Neural cell (in vitro differentiated cells): Measurements from ENCODE around the gene HOXB5. TPM values are rescaled to one million over a fixed set of nuclear protein-coding genes. Genes with fewer than 3 reads are reported as not detected.

Source experiments
- H2AFZ ChIP-seq: fragments of 200-600, 300-800 bp; sonication (generic), shearing (Covaris generic); 2 replicates; pipeline ENCODE4 v1.6.0; 2014; ENCODE audit warnings: low read depth, mild to moderate bottlenecking, antibody characterized with exemption, low read length, moderate library complexity
- H3F3A ChIP-seq: fragments of 200-600 bp; shearing (Covaris generic); 2 replicates; pipeline ENCODE4 v1.6.1; 2016; ENCODE audit warnings: mild to moderate bottlenecking, moderate library complexity, mixed read lengths, antibody characterized with exemption, low read length; ENCODE audit not compliant: insufficient read depth, poor library complexity, severe bottlenecking
- H3K27ac ChIP-seq: fragments of 200-600, 300-800 bp; sonication (generic), shearing (Covaris generic); 2 replicates; pipeline ENCODE4 v1.5.1; 2014; ENCODE audit warnings: mild to moderate bottlenecking, low read length, moderate library complexity
- H3K27me3 ChIP-seq: fragments of 300-800, 200-600 bp; sonication (generic), shearing (Covaris generic); 2 replicates; pipeline ENCODE4 v1.6.0; 2014; ENCODE audit warnings: mild to moderate bottlenecking, low read depth, low read length, moderate library complexity; ENCODE audit not compliant: insufficient read depth
- H3K36me3 ChIP-seq: fragments of 300-800, 200-600 bp; sonication (generic), shearing (Covaris generic); 2 replicates; pipeline ENCODE4 v1.5.1; 2014; ENCODE audit warnings: mild to moderate bottlenecking, antibody characterized with exemption, low read length, moderate library complexity; ENCODE audit not compliant: insufficient read depth
- H3K4me2 ChIP-seq: fragments of 300-800, 200-600 bp; sonication (generic), shearing (Covaris generic); 2 replicates; pipeline ENCODE4 v1.6.0; 2014; ENCODE audit warnings: mild to moderate bottlenecking, low read length
- H3K4me3 ChIP-seq: fragments of 300-800, 200-600 bp; sonication (generic), shearing (Covaris generic); 2 replicates; pipeline ENCODE4 v1.5.1; 2014; ENCODE audit warnings: mild to moderate bottlenecking, low read length, moderate library complexity
- H3K79me2 ChIP-seq: fragments of 200-600 bp; shearing (Covaris generic); replicated peaks from 2 replicates; pipeline ENCODE4 v1.6.0; 2014; ENCODE audit warnings: mild to moderate bottlenecking, low read length, moderate library complexity; ENCODE audit not compliant: insufficient read depth
- H3K9ac ChIP-seq: fragments of 300-800, 200-600 bp; sonication (generic), shearing (Covaris generic); 2 replicates; pipeline ENCODE4 v1.6.1; 2016; ENCODE audit warnings: mild to moderate bottlenecking, low read length, mixed read lengths
- H3K9me2 ChIP-seq: fragments of 200-600 bp; shearing (Covaris generic); 2 replicates; pipeline ENCODE4 v1.6.1; 2016; ENCODE audit warnings: mild to moderate bottlenecking, low read length, mixed read lengths; ENCODE audit not compliant: insufficient read depth
- H3K9me3 ChIP-seq: fragments of 200-600, 300-800 bp; sonication (generic), shearing (Covaris generic); 2 replicates; pipeline ENCODE4 v1.6.1; 2016; ENCODE audit warnings: mild to moderate bottlenecking, mixed run types, low read length, moderate library complexity, mixed read lengths
- H4K20me1 ChIP-seq: fragments of 200-600 bp; shearing (Covaris generic); 2 replicates; pipeline ENCODE4 v1.6.1; 2016; ENCODE audit warnings: mild to moderate bottlenecking, mixed run types; ENCODE audit not compliant: insufficient read depth
- CTCF ChIP-seq: fragments of 450-650 bp; IDR thresholded peaks from 2 replicates; pipeline ENCODE4 v1.5.1; 2014; ENCODE audit warnings: antibody characterized with exemption, mild to moderate bottlenecking, moderate library complexity; ENCODE audit not compliant: poor library complexity, severe bottlenecking
- EP300 ChIP-seq: fragments of 450-650 bp; conservative IDR thresholded peaks from 2 replicates; pipeline ENCODE4 v1.6.1; 2014; ENCODE audit warnings: antibody characterized with exemption, mild to moderate bottlenecking, moderate library complexity; ENCODE audit not compliant: poor library complexity, severe bottlenecking
- EZH2 ChIP-seq: fragments of 200-600, 300-800 bp; shearing (Covaris generic), sonication (generic); IDR thresholded peaks from 2 replicates; pipeline ENCODE4 v1.6.1; 2014; ENCODE audit warnings: antibody characterized with exemption, low read length, borderline replicate concordance, mild to moderate bottlenecking; ENCODE audit not compliant: insufficient read depth, poor library complexity, severe bottlenecking
- MXI1 ChIP-seq: fragments of 450-650 bp; conservative IDR thresholded peaks from 2 replicates; pipeline ENCODE4 v1.6.1; 2014; ENCODE audit warnings: antibody characterized with exemption, mild to moderate bottlenecking; ENCODE audit not compliant: poor library complexity, severe bottlenecking
- POLR2AphosphoS5 ChIP-seq: IDR thresholded peaks from 2 replicates; pipeline ENCODE4 v1.6.1; 2012
- RAD21 ChIP-seq: fragments of 450-650 bp; conservative IDR thresholded peaks from 2 replicates; pipeline ENCODE4 v1.6.1; 2014; ENCODE audit warnings: antibody characterized with exemption, mild to moderate bottlenecking, moderate library complexity
- SMC3 ChIP-seq: fragments of 450-650 bp; conservative IDR thresholded peaks from 2 replicates; pipeline ENCODE4 v1.6.1; 2014; ENCODE audit warnings: antibody characterized with exemption, mild to moderate bottlenecking, moderate library complexity; ENCODE audit not compliant: poor library complexity
- TAF1 ChIP-seq: IDR thresholded peaks from 2 replicates; pipeline ENCODE4 v1.6.1; 2012; ENCODE audit warnings: low read depth
- polyA plus RNA-seq: library from polyadenylated mRNA; depleted of rRNA; stranded (reverse); fragments of >200 nt; gene quantifications from 2 replicates; pipeline ENCODE4 v1.2.3, GENCODE V29; 2014
- TF ChIP-seq, protein P1 (sequence below): IDR thresholded peaks from 2 replicates; pipeline ENCODE4 v1.6.1; 2012; ENCODE audit warnings: borderline replicate concordance

Gene HOXB5
- polyA plus RNA-seq, 1 donor from 2014 or later = not detected

- H3K79me2 ChIP-seq = no peaks in the 10 kb centered on the region
- H3K9ac ChIP-seq = no peak overlapping the region
- TF ChIP-seq EZH2 = no peak
Measured at GRCh38 chr17:48556229-48556575, 37.4 kb downstream of the HOXB5 start.

DNA sequence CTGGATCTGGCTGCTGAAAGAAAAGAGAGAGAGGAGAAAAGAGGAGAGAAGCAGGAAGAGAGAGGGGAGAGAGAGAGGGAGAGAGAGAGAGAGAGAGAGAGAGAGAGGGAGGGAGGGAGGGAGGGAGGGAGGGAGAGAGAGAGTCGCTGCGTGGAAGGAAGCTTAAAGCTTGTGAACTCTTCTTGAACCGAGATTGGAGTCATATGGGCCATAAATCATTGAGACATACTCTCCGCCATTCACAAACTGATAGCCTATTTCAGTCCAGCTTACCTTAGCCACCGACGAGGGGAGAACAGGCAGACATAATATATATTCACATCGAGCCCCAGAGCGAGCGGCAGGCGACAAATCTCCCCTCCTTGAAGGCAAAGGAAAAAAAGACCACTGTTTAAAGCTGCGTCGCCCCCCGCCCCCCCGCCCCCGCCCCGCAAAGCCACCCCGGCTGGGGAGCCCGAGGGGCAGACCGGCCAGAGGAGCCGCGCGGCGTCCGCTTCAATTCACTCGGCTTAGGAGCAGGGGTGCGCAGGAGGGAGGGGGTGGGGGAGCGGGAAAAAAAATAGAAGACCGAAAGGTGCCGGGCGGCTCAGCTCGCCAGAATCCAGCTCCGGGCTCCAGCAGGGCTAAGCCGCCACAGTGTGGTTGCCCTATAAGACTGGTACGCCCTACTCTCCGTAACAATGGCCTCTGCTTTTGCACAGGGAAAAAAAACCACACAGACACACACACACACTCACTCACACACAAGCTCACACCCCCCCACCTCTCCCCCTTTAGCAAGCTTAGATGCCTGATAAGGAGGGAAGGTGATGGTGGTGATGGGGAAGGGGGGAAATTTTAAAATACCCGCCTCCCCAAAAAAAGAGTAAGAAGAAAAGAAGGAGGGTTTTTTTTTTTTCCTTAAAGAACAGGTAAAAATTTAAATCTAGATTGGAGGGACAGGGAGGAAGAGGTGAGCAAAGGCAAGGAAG lies 38.0 kb downstream of the HOXB5 start:
- Histone ChIP-seq H3K4me2 (no peak overlapping the region), H2AFZ (no peak overlapping the region), H3K4me3 (no peak overlapping the region), H3K79me2 (no peaks in the 10 kb centered on the region), H3K9me2 (no peaks in the 10 kb centered on the region), H3K9me3 (no peaks in the 10 kb centered on the region), H3F3A (no peaks in the 10 kb centered on the region), H4K20me1 (no peaks in the 10 kb centered on the region), H3K9ac (no peak overlapping the region), H3K27ac (no peak overlapping the region), H3K27me3 (peaks cover 99% of the 10 kb centered on the region), H3K36me3 (no peaks in the 10 kb centered on the region)
- TF ChIP-seq EZH2 (no peak), RAD21 (no peak), SMC3 (no peak), POLR2AphosphoS5 (no peak), CTCF (no peak), EP300 (no peak), MXI1 (no peak), TAF1 (no peak)
- TF ChIP-seq, protein P1, sequence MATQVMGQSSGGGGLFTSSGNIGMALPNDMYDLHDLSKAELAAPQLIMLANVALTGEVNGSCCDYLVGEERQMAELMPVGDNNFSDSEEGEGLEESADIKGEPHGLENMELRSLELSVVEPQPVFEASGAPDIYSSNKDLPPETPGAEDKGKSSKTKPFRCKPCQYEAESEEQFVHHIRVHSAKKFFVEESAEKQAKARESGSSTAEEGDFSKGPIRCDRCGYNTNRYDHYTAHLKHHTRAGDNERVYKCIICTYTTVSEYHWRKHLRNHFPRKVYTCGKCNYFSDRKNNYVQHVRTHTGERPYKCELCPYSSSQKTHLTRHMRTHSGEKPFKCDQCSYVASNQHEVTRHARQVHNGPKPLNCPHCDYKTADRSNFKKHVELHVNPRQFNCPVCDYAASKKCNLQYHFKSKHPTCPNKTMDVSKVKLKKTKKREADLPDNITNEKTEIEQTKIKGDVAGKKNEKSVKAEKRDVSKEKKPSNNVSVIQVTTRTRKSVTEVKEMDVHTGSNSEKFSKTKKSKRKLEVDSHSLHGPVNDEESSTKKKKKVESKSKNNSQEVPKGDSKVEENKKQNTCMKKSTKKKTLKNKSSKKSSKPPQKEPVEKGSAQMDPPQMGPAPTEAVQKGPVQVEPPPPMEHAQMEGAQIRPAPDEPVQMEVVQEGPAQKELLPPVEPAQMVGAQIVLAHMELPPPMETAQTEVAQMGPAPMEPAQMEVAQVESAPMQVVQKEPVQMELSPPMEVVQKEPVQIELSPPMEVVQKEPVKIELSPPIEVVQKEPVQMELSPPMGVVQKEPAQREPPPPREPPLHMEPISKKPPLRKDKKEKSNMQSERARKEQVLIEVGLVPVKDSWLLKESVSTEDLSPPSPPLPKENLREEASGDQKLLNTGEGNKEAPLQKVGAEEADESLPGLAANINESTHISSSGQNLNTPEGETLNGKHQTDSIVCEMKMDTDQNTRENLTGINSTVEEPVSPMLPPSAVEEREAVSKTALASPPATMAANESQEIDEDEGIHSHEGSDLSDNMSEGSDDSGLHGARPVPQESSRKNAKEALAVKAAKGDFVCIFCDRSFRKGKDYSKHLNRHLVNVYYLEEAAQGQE = no peak

More at GRCh38 chr17:48556229-48556575, 37.4 kb downstream of the HOXB5 start:
- Histone ChIP-seq H3K9me2 (no peaks in the 10 kb centered on the region), H2AFZ (no peak overlapping the region), H3K27me3 (peaks cover 99% of the 10 kb centered on the region), H3K36me3 (no peaks in the 10 kb centered on the region), H3F3A (no peaks in the 10 kb centered on the region), H3K27ac (no peak overlapping the region), H3K4me3 (no peak overlapping the region), H3K4me2 (no peak overlapping the region), H3K9me3 (no peaks in the 10 kb centered on the region), H4K20me1 (no peaks in the 10 kb centered on the region)
